Cerebellar nuclear complex (tissue), 1 donor: ENCODE data around the gene SPDL1.

Source experiments
- DNase-seq, 2 experiments: peaks; one replicate each; lab custom pipeline; 2025; lab: John Stamatoyannopoulos, UW

SPDL1 gene

GRCh38 chr5:169629847-169630548, 46.4 kb downstream of the SPDL1 start:
- no peak for DNase-seq

GRCh38 chr5:169631360-169631759, 47.8 kb downstream of the SPDL1 start:
- DNase-seq = no peak

- no peak for DNase-seq
These were observed 49.4 kb downstream of the SPDL1 start for GRCh38 chr5:169632946-169633345.

- no peak for DNase-seq
These were observed 51.0 kb downstream of the SPDL1 start for GRCh38 chr5:169634606-169635005.

- no peak for DNase-seq
These were observed 52.4 kb downstream of the SPDL1 start for GRCh38 chr5:169635936-169636335.

- no peak for DNase-seq
These were observed 53.0 kb downstream of the SPDL1 start for GRCh38 chr5:169636477-169637084.

GRCh38 chr5:169637085-169637548, 53.5 kb downstream of the SPDL1 start, which contains the start of gene DOCK2:
TSS of gene DOCK2 (plus strand) at chr5:169637275. CDS start at chr5:169637327, 52 bp downstream.
- no peak for DNase-seq

- DNase-seq = no peak
These were observed 54.1 kb downstream of the SPDL1 start for GRCh38 chr5:169637549-169638121.

GRCh38 chr5:169641253-169641652, 57.7 kb downstream of the SPDL1 start:
- DNase-seq = no peak

GRCh38 chr5:169646856-169647255, 63.3 kb downstream of the SPDL1 start:
- no peak for DNase-seq

- DNase-seq = no peak
These were observed 64.0 kb downstream of the SPDL1 start for GRCh38 chr5:169647566-169647965.

- DNase-seq = no peak
These were observed 65.2 kb downstream of the SPDL1 start for GRCh38 chr5:169648725-169649310.

- no peak for DNase-seq
These were observed 65.9 kb downstream of the SPDL1 start for GRCh38 chr5:169649486-169649885.

GRCh38 chr5:169650701-169651331, 67.2 kb downstream of the SPDL1 start:
- no peak for DNase-seq

GRCh38 chr5:169651526-169651925, 68.0 kb downstream of the SPDL1 start:
- DNase-seq = no peak

GRCh38 chr5:169652057-169652456, 68.5 kb downstream of the SPDL1 start:
- DNase-seq = no peak

GRCh38 chr5:169653091-169653490, 69.5 kb downstream of the SPDL1 start:
- DNase-seq = no peak
